Measurements from ENCODE around the gene KSR1. TPM values are rescaled to one million over a fixed set of nuclear protein-coding genes. Genes with fewer than 3 reads are reported as not detected.

KSR1 gene
- total and polyA plus RNA-seq, 9 donors: 43.3 to 112 (median 71.6) TPM

DNA sequence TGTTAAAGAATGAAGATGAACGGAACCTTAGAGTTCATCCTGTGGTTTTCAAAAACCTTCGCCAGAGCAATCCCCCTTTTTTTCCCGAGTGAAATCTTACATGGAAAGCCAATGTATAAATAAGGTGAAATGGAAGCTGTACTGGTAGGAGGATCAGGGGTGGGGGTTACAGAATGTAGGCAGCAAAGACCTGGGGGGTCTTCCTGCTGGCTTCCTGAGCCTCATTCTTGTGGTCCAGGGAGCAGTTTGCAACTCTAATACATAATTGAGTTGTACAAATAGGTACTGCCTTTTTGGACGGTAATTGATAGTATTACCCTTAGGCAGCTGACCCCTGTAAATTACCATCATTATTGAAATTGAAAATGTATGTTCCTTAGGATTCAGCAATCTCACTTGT, 34.1 kb downstream of the KSR1 start:
- H3K4me1 ChIP-seq (ENCODE audit: control insufficient read depth, insufficient read depth, low read length): peaks cover 38% of the 10 kb centered on the region
- no peaks in the 10 kb centered on the region for H3K36me3 ChIP-seq (ENCODE audit: control insufficient read depth, insufficient read depth, low read length)
- no peak overlapping the region for H3K4me3 ChIP-seq (ENCODE audit: low read length)
- no peaks in the 10 kb centered on the region for H3K27me3 ChIP-seq (ENCODE audit: control insufficient read depth, insufficient read depth, low read length)
- no peak for DNase-seq
- H3K9me3 ChIP-seq (replicated peaks; ENCODE audit: control insufficient read depth, low read depth, low read length): no peaks in the 10 kb centered on the region
- no peak overlapping the region for H3K27ac ChIP-seq (ENCODE audit: low read length)
- no CpG with 5 or more reads among the region's 4 CpGs for WGBS (ENCODE audit: insufficient coverage)

DNA sequence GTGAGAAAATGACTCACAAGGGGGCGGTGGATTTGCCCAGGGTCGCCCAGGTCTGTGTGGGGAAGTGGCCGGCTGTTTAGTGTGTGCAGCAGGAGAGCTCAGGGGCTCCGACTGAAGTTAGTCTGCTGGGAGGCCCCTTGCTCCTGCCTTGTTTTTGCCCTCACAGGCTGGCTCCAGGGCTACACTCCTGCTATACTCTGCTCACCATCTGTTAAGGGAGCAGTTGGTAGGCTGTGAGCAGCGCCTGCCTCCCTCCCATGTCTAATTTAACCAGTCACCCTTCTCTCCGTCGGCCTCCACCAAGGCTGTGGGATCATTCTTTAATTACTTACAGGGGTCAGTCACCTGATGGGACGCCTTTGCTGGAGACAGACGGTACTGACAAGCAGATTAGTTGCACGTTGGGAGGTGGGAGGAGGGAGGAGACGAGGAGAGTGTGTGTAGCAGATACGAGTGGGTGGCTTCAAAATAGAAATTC, 35.5 kb downstream of the KSR1 start:
- no peak for DNase-seq
- 59% methylated on average over 9 of the region's 12 CpGs for WGBS (ENCODE audit: insufficient coverage)
- Histone ChIP-seq H3K27me3 (ENCODE audit: control insufficient read depth, insufficient read depth, low read length) (no peaks in the 10 kb centered on the region), H3K4me3 (ENCODE audit: low read length) (no peak overlapping the region), H3K9me3 (replicated peaks; ENCODE audit: control insufficient read depth, low read depth, low read length) (no peaks in the 10 kb centered on the region), H3K27ac (ENCODE audit: low read length) (no peak overlapping the region), H3K36me3 (ENCODE audit: control insufficient read depth, insufficient read depth, low read length) (no peaks in the 10 kb centered on the region), H3K4me1 (ENCODE audit: control insufficient read depth, insufficient read depth, low read length) (peaks cover 41% of the 10 kb centered on the region)

DNA sequence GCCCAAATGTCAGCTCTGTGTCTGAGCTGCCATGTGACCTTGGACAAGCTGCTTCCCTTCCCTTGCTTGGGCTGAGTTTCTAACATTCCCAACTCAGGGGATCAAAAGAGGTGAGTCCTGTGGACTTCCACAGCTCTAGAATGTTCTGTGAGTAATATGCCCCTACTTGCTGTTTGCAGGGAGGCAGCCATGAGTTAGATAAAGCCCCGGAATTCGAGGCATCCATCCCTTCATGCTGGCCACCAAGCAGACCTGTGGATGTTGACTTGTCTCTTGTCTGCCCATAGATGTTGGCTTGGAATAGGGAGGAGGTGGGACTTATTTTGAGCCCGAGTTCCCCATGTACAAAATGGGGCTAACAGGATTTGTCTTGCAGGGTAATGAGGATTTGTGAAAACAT, 36.2 kb downstream of the KSR1 start:
- Histone ChIP-seq H3K4me1 (ENCODE audit: control insufficient read depth, insufficient read depth, low read length) (peaks cover 41% of the 10 kb centered on the region), H3K4me3 (ENCODE audit: low read length) (no peak overlapping the region), H3K9me3 (replicated peaks; ENCODE audit: control insufficient read depth, low read depth, low read length) (no peaks in the 10 kb centered on the region), H3K36me3 (ENCODE audit: control insufficient read depth, insufficient read depth, low read length) (no peaks in the 10 kb centered on the region), H3K27ac (ENCODE audit: low read length) (no peak overlapping the region), H3K27me3 (ENCODE audit: control insufficient read depth, insufficient read depth, low read length) (no peaks in the 10 kb centered on the region)
- 67% methylated on average over 1 of the region's 3 CpGs for WGBS (ENCODE audit: insufficient coverage)
- no peak for DNase-seq

DNA sequence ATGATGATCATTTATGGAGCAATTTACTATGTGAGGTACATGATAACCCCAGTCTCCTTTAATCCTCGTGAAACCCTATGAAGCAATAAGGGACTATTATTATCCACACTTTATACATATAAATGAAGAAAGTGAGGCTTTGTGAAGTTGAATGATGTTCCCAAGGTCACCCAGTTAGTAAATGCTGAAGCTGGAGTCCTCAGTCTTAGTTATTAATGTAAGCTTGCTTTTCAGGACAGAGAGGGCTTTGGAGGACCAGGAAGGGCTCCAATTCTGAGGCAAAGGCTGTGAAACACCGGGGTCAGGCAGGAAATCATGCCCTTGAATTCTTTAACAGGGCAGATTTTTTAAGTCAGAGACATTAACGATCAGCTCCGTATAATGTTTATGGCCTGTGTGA, 36.8 kb downstream of the KSR1 start:
- 30% methylated on average over 3 of the region's 4 CpGs for WGBS (ENCODE audit: insufficient coverage)
- H3K4me3 ChIP-seq (ENCODE audit: low read length): no peak overlapping the region
- H3K27ac ChIP-seq (ENCODE audit: low read length): no peak overlapping the region
- H3K4me1 ChIP-seq (ENCODE audit: control insufficient read depth, insufficient read depth, low read length): peaks cover 41% of the 10 kb centered on the region
- H3K36me3 ChIP-seq (ENCODE audit: control insufficient read depth, insufficient read depth, low read length): no peaks in the 10 kb centered on the region
- no peaks in the 10 kb centered on the region for H3K27me3 ChIP-seq (ENCODE audit: control insufficient read depth, insufficient read depth, low read length)
- no peaks in the 10 kb centered on the region for H3K9me3 ChIP-seq (replicated peaks; ENCODE audit: control insufficient read depth, low read depth, low read length)
- DNase-seq: no peak

DNA sequence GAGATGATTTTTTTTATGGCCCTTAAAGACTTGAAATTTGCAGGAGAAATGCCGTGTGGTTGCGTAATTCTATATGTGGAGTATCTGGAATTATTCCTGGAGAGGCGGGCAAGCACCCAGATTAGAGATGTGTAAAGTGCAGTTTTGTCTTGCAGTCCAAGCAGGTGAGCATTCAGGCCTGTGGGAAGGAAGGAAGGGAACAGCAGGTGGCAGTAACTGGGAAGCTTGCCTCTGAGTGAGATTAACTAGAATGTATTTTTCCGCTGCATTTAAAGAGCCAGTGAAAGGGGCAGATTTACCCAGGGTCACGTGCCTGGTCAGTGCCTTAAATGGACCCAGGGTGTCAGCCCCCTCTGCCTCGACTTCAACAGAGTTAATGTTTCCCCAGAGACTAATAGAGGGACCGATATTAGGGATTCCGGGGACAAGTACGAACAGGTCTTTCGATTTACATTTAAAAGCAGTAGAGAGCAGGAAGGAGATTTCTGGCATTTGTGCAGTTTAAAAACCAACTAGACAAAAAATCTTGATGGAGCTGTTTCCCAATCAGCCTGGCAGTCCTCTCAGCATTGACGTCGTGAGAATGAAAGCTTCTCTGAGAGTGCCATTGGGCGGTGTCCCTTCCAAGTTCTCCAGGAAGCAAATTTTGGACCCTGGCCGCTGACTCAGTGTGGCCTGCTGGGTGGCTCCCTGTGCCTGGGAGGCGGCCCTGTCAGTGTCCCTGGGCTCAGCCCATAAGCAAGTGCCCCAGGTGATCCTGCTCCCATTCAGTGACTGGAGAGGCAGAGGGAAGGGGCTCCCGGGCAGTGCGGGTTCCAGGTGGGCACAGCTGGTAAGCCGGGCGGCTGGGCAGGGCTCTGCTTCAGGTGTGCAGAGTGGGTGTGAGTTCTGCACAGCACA, 38.2 kb downstream of the KSR1 start:
- no peaks in the 10 kb centered on the region for H3K9me3 ChIP-seq (replicated peaks; ENCODE audit: control insufficient read depth, low read depth, low read length)
- peak overlapping the region; percentile 42 for H3K27ac ChIP-seq (ENCODE audit: low read length)
- H3K36me3 ChIP-seq (ENCODE audit: control insufficient read depth, insufficient read depth, low read length): no peaks in the 10 kb centered on the region
- no peaks in the 10 kb centered on the region for H3K27me3 ChIP-seq (ENCODE audit: control insufficient read depth, insufficient read depth, low read length)
- peaks cover 35% of the 10 kb centered on the region for H3K4me1 ChIP-seq (ENCODE audit: control insufficient read depth, insufficient read depth, low read length)
- WGBS (ENCODE audit: insufficient coverage): 35% methylated on average over 14 of the region's 19 CpGs
- H3K4me3 ChIP-seq (ENCODE audit: low read length): no peak overlapping the region
- peak; percentile 77 for DNase-seq

DNA sequence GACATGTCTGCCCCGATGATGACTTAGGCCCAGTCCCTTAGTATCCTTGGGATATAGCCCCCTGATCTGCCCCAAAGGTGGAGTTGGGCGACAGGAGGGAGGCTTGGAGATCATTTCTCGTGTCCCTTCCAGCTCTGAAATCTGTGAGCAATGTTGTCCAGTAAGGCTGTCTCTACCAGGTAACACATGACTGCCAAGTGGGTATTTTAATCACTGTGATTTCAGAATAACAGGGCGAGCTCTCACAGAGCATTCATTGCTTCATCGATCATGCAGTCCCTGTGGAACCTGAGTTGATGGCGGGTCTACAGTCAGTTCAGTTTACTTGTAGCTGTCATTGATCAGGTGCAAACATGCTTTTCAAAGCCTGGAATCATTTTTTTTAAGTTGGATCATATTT, 39.2 kb downstream of the KSR1 start:
- no peak for DNase-seq
- Histone ChIP-seq H3K9me3 (replicated peaks; ENCODE audit: control insufficient read depth, low read depth, low read length) (no peaks in the 10 kb centered on the region), H3K4me3 (ENCODE audit: low read length) (no peak overlapping the region), H3K36me3 (ENCODE audit: control insufficient read depth, insufficient read depth, low read length) (no peaks in the 10 kb centered on the region), H3K4me1 (ENCODE audit: control insufficient read depth, insufficient read depth, low read length) (peaks cover 35% of the 10 kb centered on the region), H3K27me3 (ENCODE audit: control insufficient read depth, insufficient read depth, low read length) (no peaks in the 10 kb centered on the region), H3K27ac (ENCODE audit: low read length) (no peak overlapping the region)
- WGBS (ENCODE audit: insufficient coverage): 85% methylated on average over 6 of the region's 6 CpGs

DNA sequence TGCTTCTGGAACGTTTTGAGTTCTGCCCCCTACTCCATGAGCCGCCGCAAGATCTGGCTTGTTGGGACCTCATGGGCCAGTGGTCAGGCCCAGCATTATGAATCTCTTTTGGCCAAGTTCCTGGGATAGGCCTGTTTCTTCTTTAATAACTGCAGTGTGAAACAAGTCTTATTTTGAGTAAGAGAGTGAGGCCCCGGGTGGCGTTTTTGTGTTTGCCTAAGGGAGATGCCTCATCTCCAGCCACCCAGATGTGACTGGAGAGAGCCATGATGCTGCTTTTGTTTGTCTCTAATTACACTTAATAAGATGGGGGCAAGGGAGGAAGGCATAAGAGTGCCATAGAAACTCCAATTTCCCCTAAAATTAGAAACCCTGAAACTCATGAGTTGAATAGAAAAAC, 39.8 kb downstream of the KSR1 start:
- H3K27me3 ChIP-seq (ENCODE audit: control insufficient read depth, insufficient read depth, low read length): no peaks in the 10 kb centered on the region
- H3K27ac ChIP-seq (ENCODE audit: low read length): no peak overlapping the region
- peaks cover 35% of the 10 kb centered on the region for H3K4me1 ChIP-seq (ENCODE audit: control insufficient read depth, insufficient read depth, low read length)
- no peak for DNase-seq
- H3K36me3 ChIP-seq (ENCODE audit: control insufficient read depth, insufficient read depth, low read length): no peaks in the 10 kb centered on the region
- no peak overlapping the region for H3K4me3 ChIP-seq (ENCODE audit: low read length)
- 38% methylated on average over 3 of the region's 5 CpGs for WGBS (ENCODE audit: insufficient coverage)
- no peaks in the 10 kb centered on the region for H3K9me3 ChIP-seq (replicated peaks; ENCODE audit: control insufficient read depth, low read depth, low read length)

DNA sequence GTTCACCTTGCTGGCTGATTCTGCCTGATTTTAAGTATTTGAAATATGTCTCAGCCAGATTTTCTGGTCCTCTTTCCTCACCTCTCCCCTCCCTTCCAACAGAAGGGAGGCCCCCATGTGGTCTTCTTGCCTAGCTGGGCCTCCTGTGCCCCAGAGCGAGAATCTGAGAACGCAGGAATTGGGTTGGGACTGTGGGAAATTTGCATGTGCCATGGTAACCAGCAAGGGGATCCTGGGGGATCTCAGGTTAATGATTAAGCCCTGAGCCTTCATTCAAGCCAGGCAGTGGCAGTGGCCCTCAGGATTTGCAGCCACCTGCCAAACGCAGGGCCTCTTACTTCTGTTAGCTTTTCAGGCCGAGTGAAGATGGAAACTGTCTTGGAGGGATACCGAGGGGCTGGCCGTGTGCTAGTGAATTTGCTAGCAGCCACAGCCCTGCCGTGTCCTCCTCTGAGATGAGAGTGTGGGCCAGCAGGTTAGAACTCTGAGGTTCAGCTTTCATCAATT, 40.2 kb downstream of the KSR1 start:
- no peaks in the 10 kb centered on the region for H3K36me3 ChIP-seq (ENCODE audit: control insufficient read depth, insufficient read depth, low read length)
- 77% methylated on average over 6 of the region's 7 CpGs for WGBS (ENCODE audit: insufficient coverage)
- no peak overlapping the region for H3K27ac ChIP-seq (ENCODE audit: low read length)
- no peak overlapping the region for H3K4me3 ChIP-seq (ENCODE audit: low read length)
- H3K9me3 ChIP-seq (replicated peaks; ENCODE audit: control insufficient read depth, low read depth, low read length): peaks cover 2% of the 10 kb centered on the region
- H3K27me3 ChIP-seq (ENCODE audit: control insufficient read depth, insufficient read depth, low read length): no peaks in the 10 kb centered on the region
- peaks cover 33% of the 10 kb centered on the region for H3K4me1 ChIP-seq (ENCODE audit: control insufficient read depth, insufficient read depth, low read length)
- DNase-seq: no peak

DNA sequence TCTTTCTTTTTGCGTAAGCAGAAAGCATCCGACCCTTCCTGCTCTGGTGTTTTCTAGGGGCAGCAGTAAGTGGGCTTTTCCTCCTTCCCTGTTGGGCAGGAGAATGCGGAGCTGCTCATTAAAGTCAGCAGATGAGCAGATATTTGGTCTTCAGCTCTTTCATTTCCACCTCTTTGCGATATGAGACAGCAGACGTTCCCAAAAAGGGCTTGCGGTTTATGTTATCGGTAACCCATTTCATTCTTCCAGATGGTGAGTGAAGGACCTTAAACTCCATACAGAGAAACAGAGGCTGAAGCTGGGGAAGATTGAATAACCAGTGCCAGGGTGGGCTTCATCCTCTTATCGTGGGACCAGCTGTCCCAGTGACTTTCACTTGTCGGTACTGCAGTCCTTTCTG, 40.7 kb downstream of the KSR1 start:
- Histone ChIP-seq H3K4me3 (ENCODE audit: low read length) (no peak overlapping the region), H3K36me3 (ENCODE audit: control insufficient read depth, insufficient read depth, low read length) (no peaks in the 10 kb centered on the region), H3K27ac (ENCODE audit: low read length) (no peak overlapping the region), H3K4me1 (ENCODE audit: control insufficient read depth, insufficient read depth, low read length) (peaks cover 32% of the 10 kb centered on the region), H3K27me3 (ENCODE audit: control insufficient read depth, insufficient read depth, low read length) (no peaks in the 10 kb centered on the region), H3K9me3 (replicated peaks; ENCODE audit: control insufficient read depth, low read depth, low read length) (peaks cover 2% of the 10 kb centered on the region)
- WGBS (ENCODE audit: insufficient coverage): 60% methylated on average over 3 of the region's 9 CpGs
- DNase-seq: no peak

DNA sequence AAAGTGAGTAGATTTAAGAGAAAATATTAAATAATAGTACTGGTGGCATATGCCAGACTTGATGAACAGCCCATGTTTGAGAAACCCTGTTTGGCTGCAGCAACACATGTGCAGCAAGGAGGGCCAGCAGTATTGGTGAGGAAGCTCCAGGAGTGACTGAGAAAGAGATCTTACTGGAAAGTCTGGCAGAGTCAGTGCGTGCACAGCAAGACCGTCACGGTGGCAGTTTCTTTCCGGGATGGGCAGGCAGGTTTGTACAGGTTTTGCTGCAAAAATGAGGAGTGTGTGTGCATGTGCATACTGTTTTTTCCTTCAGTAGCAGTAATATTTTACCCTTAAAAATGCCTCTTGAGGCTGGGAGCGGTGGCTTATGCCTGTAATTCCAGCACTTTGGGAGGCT, 41.4 kb downstream of the KSR1 start:
- H3K9me3 ChIP-seq (replicated peaks; ENCODE audit: control insufficient read depth, low read depth, low read length): peaks cover 2% of the 10 kb centered on the region
- no peak overlapping the region for H3K27ac ChIP-seq (ENCODE audit: low read length)
- 88% methylated on average over 2 of the region's 5 CpGs for WGBS (ENCODE audit: insufficient coverage)
- no peak overlapping the region for H3K4me3 ChIP-seq (ENCODE audit: low read length)
- no peaks in the 10 kb centered on the region for H3K36me3 ChIP-seq (ENCODE audit: control insufficient read depth, insufficient read depth, low read length)
- H3K4me1 ChIP-seq (ENCODE audit: control insufficient read depth, insufficient read depth, low read length): peaks cover 35% of the 10 kb centered on the region
- H3K27me3 ChIP-seq (ENCODE audit: control insufficient read depth, insufficient read depth, low read length): no peaks in the 10 kb centered on the region
- DNase-seq: no peak
